Mammary epithelial cell (primary cell): ENCODE results near the gene EGLN1.
"Not testable (repeated sequence)": the region's sequence is repeated elsewhere in the genome, so short reads cannot be mapped to it uniquely, and the experiment has no call there.

Experiments used
- EZH2 ChIP-seq: IDR thresholded peaks from 2 replicates; pipeline ENCODE4 v1.6.1; 2012; ENCODE audit warnings: low read length, inconsistent platforms, borderline replicate concordance
- TF ChIP-seq, protein P1 (sequence below), 2 donors: IDR thresholded peaks in 1 of 2; conservative IDR thresholded peaks in 1 of 2; 2 replicates each; pipeline ENCODE4 v1.5.1; 2011 to 2012; ENCODE audit warnings: inconsistent platforms in 2 of 2, low read length in 2 of 2, mild to moderate bottlenecking in 2 of 2, control low read depth in 1 of 2, low read depth in 1 of 2; ENCODE audit not compliant: insufficient read depth in 1 of 2; ENCODE audit errors: extremely low read depth in 1 of 2

DNA sequence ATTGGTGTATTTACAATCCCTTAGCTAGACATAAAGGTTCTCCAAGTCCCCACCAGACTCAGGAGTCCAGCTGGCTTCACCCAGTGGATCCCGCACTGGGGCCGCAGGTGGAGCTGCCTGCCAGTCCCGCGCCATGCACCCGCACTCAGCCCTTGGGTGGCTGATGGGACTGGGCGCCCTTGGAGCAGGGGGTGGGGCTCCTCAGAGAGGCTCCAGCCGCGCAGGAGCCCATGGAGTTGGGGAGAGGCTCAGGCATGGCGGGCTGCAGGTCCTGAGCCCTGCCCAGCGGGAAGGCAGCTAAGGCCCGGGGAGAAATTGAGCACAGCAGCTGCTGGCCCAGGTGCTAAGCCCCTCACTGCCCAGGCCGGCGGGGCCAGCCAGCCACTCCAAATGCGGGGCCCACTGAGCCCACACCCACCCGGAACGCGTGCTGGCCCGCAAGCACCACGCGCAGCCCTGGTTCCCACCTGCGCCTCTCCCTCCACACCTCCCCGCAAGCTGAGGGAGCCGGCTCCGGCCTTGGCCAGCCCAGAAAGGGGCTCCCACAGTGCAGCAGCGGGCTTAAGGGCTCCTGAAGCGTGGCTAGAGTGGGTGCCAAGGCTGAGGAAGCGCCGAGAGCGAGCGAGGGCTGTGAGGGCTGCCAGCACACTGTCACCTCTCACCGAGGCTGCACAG is 8.7 kb upstream of the EGLN1 start:
- TF ChIP-seq, protein P1, sequence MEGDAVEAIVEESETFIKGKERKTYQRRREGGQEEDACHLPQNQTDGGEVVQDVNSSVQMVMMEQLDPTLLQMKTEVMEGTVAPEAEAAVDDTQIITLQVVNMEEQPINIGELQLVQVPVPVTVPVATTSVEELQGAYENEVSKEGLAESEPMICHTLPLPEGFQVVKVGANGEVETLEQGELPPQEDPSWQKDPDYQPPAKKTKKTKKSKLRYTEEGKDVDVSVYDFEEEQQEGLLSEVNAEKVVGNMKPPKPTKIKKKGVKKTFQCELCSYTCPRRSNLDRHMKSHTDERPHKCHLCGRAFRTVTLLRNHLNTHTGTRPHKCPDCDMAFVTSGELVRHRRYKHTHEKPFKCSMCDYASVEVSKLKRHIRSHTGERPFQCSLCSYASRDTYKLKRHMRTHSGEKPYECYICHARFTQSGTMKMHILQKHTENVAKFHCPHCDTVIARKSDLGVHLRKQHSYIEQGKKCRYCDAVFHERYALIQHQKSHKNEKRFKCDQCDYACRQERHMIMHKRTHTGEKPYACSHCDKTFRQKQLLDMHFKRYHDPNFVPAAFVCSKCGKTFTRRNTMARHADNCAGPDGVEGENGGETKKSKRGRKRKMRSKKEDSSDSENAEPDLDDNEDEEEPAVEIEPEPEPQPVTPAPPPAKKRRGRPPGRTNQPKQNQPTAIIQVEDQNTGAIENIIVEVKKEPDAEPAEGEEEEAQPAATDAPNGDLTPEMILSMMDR (conservative IDR thresholded peaks at IDR 0.05 in 1 of 2, IDR thresholded peaks at IDR 0.05 in 1 of 2; ENCODE audit: extremely low read depth in 1 of 2, insufficient read depth in 1 of 2, low read depth in 1 of 2, low read length in 2 of 2): not testable (repeated sequence)
- TF ChIP-seq EZH2: not testable (repeated sequence)
